Right cardiac atrium (tissue), 5 donors: ENCODE measurements around the gene HLA-DPB1. TPM values are rescaled to one million over a fixed set of nuclear protein-coding genes. Genes with fewer than 3 reads are reported as not detected.

ENCODE experiments used
- ATAC-seq, 2 donors: fragments of 200-7000 bp; cut with Tn5 transposase; one replicate each; pipeline versions ENCODE4 v1.8.0 to v1.9.1; 2020; ENCODE audit warnings: moderate library complexity in 2 of 2, mild to moderate bottlenecking in 1 of 2
- DNase-seq, 3 donors: peaks; one replicate each; pipeline ENCODE4 v3.0.0-alpha.2; 2020
- H3K27ac ChIP-seq: one replicate; pipeline ENCODE4 v1.5.1; 2013; ENCODE audit warnings: mild to moderate bottlenecking, low read length, control low read depth, moderate library complexity
- H3K27me3 ChIP-seq: one replicate; pipeline ENCODE4 v1.6.1; 2013; ENCODE audit not compliant: control insufficient read depth, insufficient read depth
- H3K4me1 ChIP-seq: one replicate; pipeline ENCODE4 v1.6.1; 2013; ENCODE audit warnings: low read length; ENCODE audit not compliant: control insufficient read depth, insufficient read depth
- H3K4me3 ChIP-seq: one replicate; pipeline ENCODE4 v1.5.1; 2013; ENCODE audit warnings: low read length, control low read depth
- H3K9me3 ChIP-seq: one replicate; pipeline ENCODE4 v1.6.1; 2013; ENCODE audit warnings: low read length; ENCODE audit not compliant: control insufficient read depth
- WGBS: extraction: QIAGEN DNeasy Blood & Tissue Kit; methylation state at CpG from one replicate; pipeline ENCODE4 v1.1.7; 2013; 5-methylcytosine and 5-hydroxymethylcytosine counted together
- intact Hi-C, 4 donors: fragments of 100-400 bp; cut with DNase I; formaldehyde crosslinking; loops; one replicate each; pipeline versions ENCODE4 v1.11.0 to v1.14.0; 2022 to 2023
- polyA plus RNA-seq: library from polyadenylated mRNA; stranded (reverse); fragments of 200-250 nt; gene quantifications from one replicate; pipeline ENCODE4 v1.2.3, GENCODE V29; 2013
- total RNA-seq, 4 donors: library from RNA; stranded (reverse); fragmentation: NEBNext Ultra II Directional; extraction: Animal tissue kit (Norgen Biotek cat#: 25700); gene quantifications; one replicate each; pipeline ENCODE4 v1.2.1, GENCODE V29; 2021
- donor health status: healthy with polysubstance abuse.
- donor health status: DM: no; HTN: yes; CAD: no.
- donor health status: DM: no; HTN: no; CAD: no.
- donor health status: DM: no; HTN: yes; CAD: no; lungs with severe emphysema.
- donor health status: DM: yes; HTN: yes; CAD: no.

HLA-DPB1 gene
- total and polyA plus RNA-seq, 5 donors = 35.9 to 71.0 (median 55.8) TPM

DNA sequence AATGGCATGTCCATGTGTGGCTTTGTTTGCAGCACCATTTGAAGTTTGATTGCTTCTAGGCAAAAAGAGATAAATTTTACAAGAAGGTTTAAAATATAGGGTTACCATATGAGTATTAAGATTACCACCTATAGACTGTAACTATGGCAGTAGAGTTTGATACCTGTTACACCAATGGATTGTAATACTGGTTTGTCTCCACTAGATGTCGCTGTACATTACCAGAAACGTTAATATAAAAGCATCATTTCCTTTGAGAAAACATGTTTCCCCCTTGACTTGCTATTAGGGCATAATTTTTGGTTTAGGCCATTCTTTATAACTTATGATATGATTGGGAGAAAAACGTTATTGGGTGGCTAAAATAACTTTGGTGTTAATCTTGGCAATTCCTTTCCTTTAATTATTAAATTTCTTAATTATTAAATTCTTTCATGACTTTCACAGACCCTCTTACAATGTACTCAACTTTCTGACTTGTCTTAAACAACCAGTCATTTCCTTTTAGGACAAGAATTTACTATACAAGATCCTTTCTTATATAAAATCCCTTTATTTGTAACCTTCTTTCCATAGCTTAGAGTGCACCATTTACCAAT lies 42.8 kb downstream of the HLA-DPB1 start:
- Histone ChIP-seq H3K27ac (no peak overlapping the region), H3K4me1 (no peaks in the 10 kb centered on the region), H3K27me3 (peaks cover 2% of the 10 kb centered on the region), H3K4me3 (no peak overlapping the region), H3K9me3 (no peaks in the 10 kb centered on the region)
- DNase-seq (no peak), ATAC-seq (no peak)
- under 1% methylated on average over 3 of the region's 3 CpGs for WGBS
- intact Hi-C loops = no loop called here

DNA sequence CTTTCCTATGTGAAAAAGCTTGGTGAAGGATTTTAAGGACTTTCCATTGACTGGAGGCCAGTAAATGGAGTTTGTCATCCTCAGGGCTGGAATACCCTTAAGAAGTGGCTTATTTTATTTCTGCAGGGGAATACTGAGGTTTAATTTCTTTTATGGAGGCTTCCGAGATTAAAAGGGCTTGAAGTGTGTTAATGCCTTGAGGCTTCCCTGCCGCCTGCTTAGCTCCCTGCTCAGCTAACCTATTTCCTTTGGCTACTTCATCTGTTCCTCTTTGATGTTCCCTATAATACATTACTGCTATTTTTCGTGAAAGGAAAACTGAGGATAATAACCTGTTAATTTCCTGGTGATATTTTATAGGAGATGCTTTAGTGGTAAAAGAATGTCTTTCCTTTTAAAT lies 44.2 kb downstream of the HLA-DPB1 start:
- H3K4me3 ChIP-seq = no peak overlapping the region
- DNase-seq (no peak), ATAC-seq (no peak)
- intact Hi-C loops = loop anchor here in 3 of 4 donors (5.0 to 10.0 kb wide), 2 partner anchors 125 to 127 kb away; no protein-coding TSS in a partner anchor
- H3K4me1 ChIP-seq = no peaks in the 10 kb centered on the region
- WGBS = 50% methylated on average over 3 of the region's 3 CpGs
- H3K27me3 ChIP-seq = no peaks in the 10 kb centered on the region
- H3K9me3 ChIP-seq = no peaks in the 10 kb centered on the region
- H3K27ac ChIP-seq = no peak overlapping the region

DNA sequence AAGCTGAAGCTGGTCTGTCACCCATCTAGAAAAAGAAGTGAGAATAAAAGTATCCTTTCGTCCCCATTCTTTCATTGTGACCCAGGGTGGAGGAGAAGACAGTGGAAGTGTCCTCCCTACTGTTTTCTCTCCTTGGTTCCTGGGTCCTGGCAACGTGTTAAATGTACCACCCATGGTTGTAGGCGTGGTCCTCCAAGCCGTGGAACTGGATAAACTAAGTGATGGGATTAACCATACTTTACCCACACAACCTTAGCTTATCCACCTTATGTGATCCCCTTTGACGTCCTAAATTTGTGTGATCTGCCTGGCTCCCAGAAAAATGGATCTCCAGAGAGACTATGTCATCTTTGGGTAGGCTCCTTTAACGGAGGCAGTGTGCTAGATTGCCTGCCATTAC lies 47.4 kb downstream of the HLA-DPB1 start:
- intact Hi-C loops = loop anchor here in 3 of 4 donors (5.0 to 10.0 kb wide), 2 partner anchors 122 to 124 kb away; no protein-coding TSS in a partner anchor
- Histone ChIP-seq H3K4me3 (no peak overlapping the region), H3K4me1 (no peaks in the 10 kb centered on the region), H3K27me3 (no peaks in the 10 kb centered on the region), H3K9me3 (no peaks in the 10 kb centered on the region), H3K27ac (no peak overlapping the region)
- WGBS = 80% methylated on average over 6 of the region's 6 CpGs
- ATAC-seq (no peak), DNase-seq (no peak)

DNA sequence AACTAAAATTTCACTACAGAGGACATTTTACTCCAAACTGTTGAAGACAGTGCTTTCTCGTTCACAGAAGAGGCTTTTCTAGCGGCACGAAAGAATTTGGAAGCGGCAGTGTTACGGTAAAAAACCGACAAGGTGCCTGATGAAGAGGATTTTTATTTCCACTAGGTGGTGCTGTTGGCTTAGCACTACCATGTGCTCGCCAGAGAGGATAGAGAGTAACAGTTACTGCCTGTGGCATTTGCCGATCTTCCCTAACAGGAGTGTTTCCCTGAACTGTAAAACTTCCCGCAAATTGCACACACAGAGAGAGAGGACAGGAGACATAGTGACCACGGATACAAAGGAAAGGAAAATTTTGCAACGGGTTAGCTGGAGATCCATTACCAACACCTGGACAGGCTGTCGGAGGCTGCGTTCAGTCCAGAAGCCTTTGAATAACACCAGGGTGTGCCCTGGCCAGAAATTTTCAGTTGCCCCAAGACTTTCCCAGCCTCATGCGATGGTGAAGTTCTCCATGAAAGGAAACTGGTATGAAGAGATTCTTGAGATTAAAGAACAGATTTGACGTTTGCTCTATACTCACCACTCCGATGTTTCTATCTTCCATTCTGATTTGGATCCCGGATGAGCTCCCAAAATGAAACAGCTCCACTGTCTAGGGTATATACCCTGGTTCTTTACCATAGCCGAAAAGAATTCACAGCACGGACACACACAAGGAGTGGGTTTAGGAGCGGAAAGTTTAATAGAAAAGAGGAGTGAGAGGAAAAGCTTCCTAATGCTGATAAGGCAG lies 48.1 kb downstream of the HLA-DPB1 start:
- Histone ChIP-seq H3K27ac (no peak overlapping the region), H3K4me1 (no peaks in the 10 kb centered on the region), H3K9me3 (no peaks in the 10 kb centered on the region), H3K4me3 (no peak overlapping the region), H3K27me3 (no peaks in the 10 kb centered on the region)
- 85% methylated on average over 20 of the region's 20 CpGs for WGBS
- ATAC-seq = no peak
- DNase-seq = no peak
- intact Hi-C loops = loop anchor here in 3 of 4 donors (5.0 to 10.0 kb wide), 2 partner anchors 121 to 123 kb away; no protein-coding TSS in a partner anchor

DNA sequence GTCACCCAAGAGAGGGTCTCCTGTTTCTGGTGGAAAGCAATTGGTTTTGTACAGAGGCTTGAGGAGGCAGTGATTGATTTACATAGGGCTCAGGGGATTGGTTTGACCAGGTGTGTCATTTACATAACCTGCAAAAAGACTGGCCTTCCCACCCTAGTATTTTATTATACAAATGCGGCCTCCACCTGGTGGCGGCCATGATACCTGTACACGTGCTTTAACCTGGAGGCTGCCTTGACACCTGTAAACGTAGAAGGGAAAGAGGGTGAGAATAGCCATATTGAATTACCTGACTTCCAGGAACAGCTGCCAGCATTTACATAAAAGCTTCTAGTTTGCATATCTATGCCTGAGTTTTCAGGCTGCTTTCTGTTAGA lies 48.7 kb downstream of the HLA-DPB1 start:
- ATAC-seq (no peak), DNase-seq (no peak)
- Histone ChIP-seq H3K4me3 (no peak overlapping the region), H3K9me3 (no peaks in the 10 kb centered on the region), H3K27ac (no peak overlapping the region), H3K27me3 (no peaks in the 10 kb centered on the region), H3K4me1 (no peaks in the 10 kb centered on the region)
- intact Hi-C loops = loop anchor here in 3 of 4 donors (5.0 to 10.0 kb wide), 2 partner anchors 120 to 123 kb away; no protein-coding TSS in a partner anchor
- WGBS = 77% methylated on average over 4 of the region's 4 CpGs

DNA sequence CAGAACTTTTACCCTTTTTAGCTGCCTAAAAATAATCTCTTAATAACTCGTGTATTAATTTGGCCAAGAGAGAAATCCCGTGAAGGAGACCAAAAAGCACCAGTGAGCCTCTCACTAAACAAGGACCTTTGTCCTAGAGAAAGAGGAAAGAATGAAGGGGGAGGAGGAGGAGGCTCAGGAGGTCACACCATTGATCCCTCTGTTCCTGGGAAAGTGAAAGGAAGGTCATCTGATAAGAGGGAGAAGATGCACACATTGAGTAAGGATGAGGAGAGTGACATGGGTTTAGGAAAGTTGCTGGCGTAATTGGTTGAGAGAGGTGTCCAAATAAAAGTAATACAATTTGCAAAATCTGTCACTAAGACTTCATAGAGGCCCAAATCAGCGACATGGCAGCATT lies 49.2 kb downstream of the HLA-DPB1 start:
- WGBS = 67% methylated on average over 4 of the region's 4 CpGs
- H3K27ac ChIP-seq = no peak overlapping the region
- no peaks in the 10 kb centered on the region for H3K9me3 ChIP-seq
- DNase-seq (no peak), ATAC-seq (no peak)
- no peaks in the 10 kb centered on the region for H3K4me1 ChIP-seq
- H3K27me3 ChIP-seq = no peaks in the 10 kb centered on the region
- intact Hi-C loops = loop anchor here in 3 of 4 donors (5.0 to 10.0 kb wide), 2 partner anchors 120 to 122 kb away; no protein-coding TSS in a partner anchor
- no peak overlapping the region for H3K4me3 ChIP-seq

DNA sequence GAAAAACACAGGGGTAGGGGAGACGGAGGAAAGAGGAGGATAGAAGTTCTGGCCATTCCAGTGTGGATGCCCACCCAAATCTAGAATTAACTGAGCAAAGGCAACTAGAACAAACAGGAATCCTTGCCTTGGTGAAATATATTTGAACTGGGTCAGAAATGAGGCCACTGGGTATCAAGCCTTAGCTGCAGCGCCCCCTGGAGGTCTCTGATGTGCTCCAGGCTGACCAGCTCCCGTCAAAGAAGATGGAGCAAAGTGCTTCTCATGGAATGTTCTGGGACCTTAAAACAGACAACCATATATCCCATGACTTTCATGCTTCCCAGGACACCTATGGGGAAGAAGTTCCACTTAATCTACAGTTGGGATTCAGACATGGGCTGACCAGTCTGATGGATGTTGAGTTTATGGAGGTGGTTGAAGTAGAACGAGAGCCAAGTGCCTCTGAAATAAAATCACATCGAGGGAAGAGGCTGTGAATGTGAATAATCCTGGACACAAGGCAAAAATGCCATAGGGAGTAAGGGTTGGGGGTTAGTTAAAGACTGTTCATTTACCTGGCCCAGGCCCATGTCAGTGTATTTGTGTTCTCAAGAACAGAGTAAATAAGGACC lies 50.4 kb downstream of the HLA-DPB1 start:
- H3K4me1 ChIP-seq = no peaks in the 10 kb centered on the region
- intact Hi-C loops = loop anchor here in 1 of 4 donors (10.0 kb wide), 1 partner anchor 119 kb away; no protein-coding TSS in a partner anchor
- ATAC-seq (peak; percentile 62 to 69), DNase-seq (peak; percentile 72 to 93 (median 82))
- no peaks in the 10 kb centered on the region for H3K9me3 ChIP-seq
- H3K27ac ChIP-seq = no peak overlapping the region
- H3K27me3 ChIP-seq = no peaks in the 10 kb centered on the region
- WGBS = 44% methylated on average over 5 of the region's 5 CpGs
- no peak overlapping the region for H3K4me3 ChIP-seq

DNA sequence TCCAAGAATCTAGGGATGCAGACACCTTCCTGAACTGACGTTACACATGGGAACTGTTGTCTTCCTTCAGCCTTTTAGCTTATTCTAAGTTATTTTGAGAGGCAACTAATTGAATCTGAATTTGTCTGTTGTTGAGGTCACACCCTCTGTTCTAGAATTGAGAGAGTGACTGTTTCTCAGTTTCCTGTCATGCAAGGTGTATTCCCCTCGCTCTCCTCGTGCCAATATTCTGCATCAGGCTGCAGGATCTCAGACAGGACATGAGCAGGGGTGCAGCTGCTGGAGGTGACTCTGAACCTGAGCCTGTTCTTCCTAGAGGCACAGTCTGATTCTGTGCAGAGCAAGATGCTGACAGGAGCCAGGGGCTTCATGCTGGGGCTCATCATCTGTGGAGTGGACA lies 52.5 kb downstream of the HLA-DPB1 start:
- no peaks in the 10 kb centered on the region for H3K9me3 ChIP-seq
- no peaks in the 10 kb centered on the region for H3K4me1 ChIP-seq
- WGBS = 61% methylated on average over 3 of the region's 3 CpGs
- DNase-seq = no peak
- ATAC-seq = no peak
- no peaks in the 10 kb centered on the region for H3K27me3 ChIP-seq
- H3K27ac ChIP-seq = no peak overlapping the region
- intact Hi-C loops = loop anchor here in 1 of 4 donors (10.0 kb wide), 1 partner anchor 116 kb away; no protein-coding TSS in a partner anchor
- no peak overlapping the region for H3K4me3 ChIP-seq

DNA sequence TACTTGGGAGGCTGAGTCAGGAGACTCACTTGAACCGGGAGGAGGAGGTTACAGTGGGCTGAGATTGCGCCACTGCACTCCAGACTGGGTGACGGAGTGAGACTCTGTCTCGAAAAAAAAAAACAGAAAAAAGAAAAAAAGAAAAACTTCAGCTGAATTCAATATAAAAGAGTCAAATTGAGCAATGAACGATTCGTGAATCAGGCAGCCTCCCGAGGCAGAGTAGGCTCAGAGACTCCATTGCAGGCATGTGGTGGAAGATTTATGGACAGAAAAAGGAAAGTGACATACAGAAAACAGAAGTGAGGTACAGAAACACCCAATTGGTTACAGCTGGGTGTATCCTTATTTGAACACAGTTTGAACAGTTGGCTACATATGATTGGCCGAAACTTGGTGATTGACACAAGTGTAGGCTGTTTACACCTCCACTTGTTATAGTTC lies 56.3 kb downstream of the HLA-DPB1 start:
- Histone ChIP-seq H3K27me3 (no peaks in the 10 kb centered on the region), H3K4me1 (no peaks in the 10 kb centered on the region), H3K27ac (no peak overlapping the region), H3K9me3 (no peaks in the 10 kb centered on the region), H3K4me3 (no peak overlapping the region)
- intact Hi-C loops = no loop called here
- no peak for ATAC-seq
- DNase-seq = no peak
- WGBS = 65% methylated on average over 8 of the region's 8 CpGs

DNA sequence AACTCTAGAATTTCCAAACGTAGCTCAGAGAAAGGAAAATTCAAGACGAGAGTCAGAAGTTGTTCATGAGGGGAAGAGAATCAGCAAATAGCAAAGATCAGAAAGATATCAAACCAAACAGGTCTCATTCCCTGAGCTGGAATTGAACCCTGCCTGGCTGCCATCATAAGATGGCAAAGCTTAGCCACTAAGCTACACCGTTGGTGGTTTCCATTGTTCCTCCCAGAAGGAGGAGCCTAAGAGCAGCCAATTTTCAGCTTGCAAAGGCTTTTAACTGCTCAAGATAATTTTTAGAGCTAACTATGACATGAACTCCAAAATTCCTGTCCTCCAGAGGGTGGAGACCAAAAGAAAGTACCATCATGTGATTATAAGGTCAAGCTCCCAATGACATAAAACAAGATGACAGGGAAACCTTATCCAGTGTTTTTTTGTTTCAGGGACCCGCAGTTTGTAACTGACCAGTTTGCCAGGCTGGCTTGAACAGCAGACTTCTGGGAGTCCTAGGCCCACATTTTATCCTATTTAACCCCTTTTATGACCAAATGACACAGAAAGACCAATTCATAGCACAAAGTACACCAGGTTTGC lies 60.6 kb downstream of the HLA-DPB1 start:
- H3K4me3 ChIP-seq = no peak overlapping the region
- no peaks in the 10 kb centered on the region for H3K4me1 ChIP-seq
- DNase-seq (no peak), ATAC-seq (no peak)
- H3K27me3 ChIP-seq = no peaks in the 10 kb centered on the region
- WGBS = 58% methylated on average over 4 of the region's 4 CpGs
- no peaks in the 10 kb centered on the region for H3K9me3 ChIP-seq
- no peak overlapping the region for H3K27ac ChIP-seq
- intact Hi-C loops = no loop called here
